H1 (cell line): ENCODE measurements around the gene LOX. TPM values are rescaled to one million over a fixed set of nuclear protein-coding genes. Genes with fewer than 3 reads are reported as not detected.

Experiments used
- CTCF ChIA-PET: fragments of 300-600 bp; sonication (Branson Sonifier 250); formaldehyde crosslinking; loops from one replicate; lab custom pipeline; 2021; ENCODE audit not compliant: partially characterized antibody; lab: Charles Lee
- POLR2A ChIA-PET: fragments of 300-600 bp; sonication (Branson Sonifier 250); formaldehyde crosslinking; loops from one replicate; lab custom pipeline; 2021; ENCODE audit warnings: inconsistent platforms; ENCODE audit not compliant: partially characterized antibody; lab: Charles Lee
- DNase-seq, 2 experiments: peaks; one replicate each; pipeline versions ENCODE4 v3.0.0 to v3.0.0-alpha.2; 2010 to 2022; ENCODE audit warnings: low spot score in 2 of 2, low read depth in 1 of 2, mixed read lengths in 1 of 2
- FAIRE-seq: peaks from 2 replicates; lab custom pipeline; 2011; peaks lifted over from hg19 to GRCh38; lab: Jason Lieb, UNC
- H2AFZ ChIP-seq: 2 replicates; pipeline ENCODE4 v1.8.1; 2012; ENCODE audit warnings: low read length, inconsistent platforms
- H2AK5ac ChIP-seq: 2 replicates; pipeline ENCODE4 v1.6.1; 2013; ENCODE audit warnings: low read depth, low read length
- H2BK120ac ChIP-seq: replicated peaks from 2 replicates; pipeline ENCODE3; 2013; ENCODE audit warnings: low read depth, low read length, inconsistent platforms
- H2BK12ac ChIP-seq: 2 replicates; pipeline ENCODE4 v1.6.1; 2013; ENCODE audit warnings: low read depth, low read length
- H2BK15ac ChIP-seq: 2 replicates; pipeline ENCODE4 v1.6.1; 2013; ENCODE audit warnings: low read length
- H2BK20ac ChIP-seq: 2 replicates; pipeline ENCODE4 v1.6.1; 2013; ENCODE audit warnings: low read length
- H2BK5ac ChIP-seq: 2 replicates; pipeline ENCODE4 v1.6.1; 2013; ENCODE audit warnings: low read depth, low read length
- H3K14ac ChIP-seq: 2 replicates; pipeline ENCODE4 v1.6.1; 2013; ENCODE audit warnings: inconsistent platforms; ENCODE audit not compliant: insufficient read length
- H3K18ac ChIP-seq: 2 replicates; pipeline ENCODE4 v1.6.1; 2013; ENCODE audit warnings: low read length; ENCODE audit errors: extremely low read depth
- H3K23ac ChIP-seq: 2 replicates; pipeline ENCODE4 v1.6.1; 2013; ENCODE audit warnings: inconsistent platforms; ENCODE audit not compliant: insufficient read length
- H3K23me2 ChIP-seq: 2 replicates; pipeline ENCODE4 v1.6.1; 2013; ENCODE audit warnings: low read depth, low read length
- H3K27ac ChIP-seq: 2 replicates; pipeline ENCODE4 v1.6.1; 2011; ENCODE audit warnings: low read depth, low read length, inconsistent platforms
- H3K27me3 ChIP-seq, 4 experiments: replicated peaks in 1 of 4; 1 replicate in 1 of 4; 2 replicates in 3 of 4; pipeline versions ENCODE4 v1.6.1 to v1.8.1; 2011 to 2013; ENCODE audit warnings: low read length in 3 of 4, mild to moderate bottlenecking in 3 of 4, inconsistent platforms in 2 of 4, mixed read lengths in 2 of 4, moderate library complexity in 1 of 4; ENCODE audit not compliant: control insufficient read depth in 3 of 4, insufficient read depth in 3 of 4; ENCODE audit errors: extremely low read depth in 1 of 4
- H3K36me3 ChIP-seq, 4 experiments: 2 replicates each; pipeline versions ENCODE4 v1.6.1 to v1.8.1; 2011 to 2013; ENCODE audit warnings: mild to moderate bottlenecking in 4 of 4, low read length in 3 of 4, moderate library complexity in 2 of 4, control low read depth in 1 of 4, inconsistent platforms in 1 of 4; ENCODE audit not compliant: insufficient read depth in 4 of 4, control insufficient read depth in 2 of 4
- H3K4ac ChIP-seq: replicated peaks from 2 replicates; pipeline ENCODE3; 2013; ENCODE audit warnings: low read length, low read depth, mixed read lengths, inconsistent platforms; ENCODE audit not compliant: insufficient read length
- H3K4me1 ChIP-seq, 4 experiments: replicated peaks in 1 of 4; 1 replicate in 1 of 4; 2 replicates in 3 of 4; pipeline versions ENCODE4 v1.6.1 to v1.8.1; 2011 to 2013; ENCODE audit warnings: low read length in 3 of 4, inconsistent platforms in 2 of 4, mixed read lengths in 1 of 4; ENCODE audit not compliant: insufficient read depth in 4 of 4, control insufficient read depth in 3 of 4
- H3K4me2 ChIP-seq, 2 experiments: 2 replicates each; pipeline versions ENCODE4 v1.6.1 to v1.8.1; 2011 to 2013; ENCODE audit warnings: low read depth in 2 of 2, low read length in 2 of 2, control low read depth in 1 of 2, inconsistent platforms in 1 of 2, mild to moderate bottlenecking in 1 of 2; ENCODE audit not compliant: insufficient read depth in 1 of 2
- H3K4me3 ChIP-seq, 4 experiments: fragments of 200-600, 300-600 bp in 1 of 4; sonication (generic), shearing (Covaris generic), sonication (Bioruptor Twin) in 1 of 4; 2 replicates each; pipeline versions ENCODE4 v1.5.1 to v1.8.1; 2011 to 2016; ENCODE audit warnings: low read length in 4 of 4, low read depth in 3 of 4, control low read depth in 2 of 4, inconsistent platforms in 2 of 4, mild to moderate bottlenecking in 2 of 4, mixed read lengths in 1 of 4, moderate library complexity in 1 of 4; ENCODE audit not compliant: insufficient read depth in 2 of 4; ENCODE audit errors: extremely low read depth in 1 of 4
- H3K56ac ChIP-seq: replicated peaks from 2 replicates; pipeline ENCODE3; 2013; ENCODE audit warnings: low read depth, mild to moderate bottlenecking, mixed read lengths, low read length, inconsistent platforms; ENCODE audit not compliant: insufficient read length
- H3K79me1 ChIP-seq: 2 replicates; pipeline ENCODE4 v1.6.1; 2013; ENCODE audit warnings: low read depth, low read length, control low read depth
- H3K79me2 ChIP-seq, 2 experiments: 2 replicates each; pipeline versions ENCODE4 v1.6.1 to v1.8.1; 2012 to 2013; ENCODE audit warnings: low read length in 2 of 2, mild to moderate bottlenecking in 2 of 2, inconsistent platforms in 1 of 2; ENCODE audit not compliant: insufficient read depth in 2 of 2, control insufficient read depth in 1 of 2
- H3K9ac ChIP-seq, 4 experiments: replicated peaks in 1 of 4; 1 replicate in 1 of 4; 2 replicates in 3 of 4; pipeline versions ENCODE4 v1.6.1 to v1.8.1; 2011 to 2013; ENCODE audit warnings: low read depth in 3 of 4, low read length in 3 of 4, control low read depth in 2 of 4, mild to moderate bottlenecking in 2 of 4, moderate library complexity in 2 of 4, inconsistent platforms in 1 of 4; ENCODE audit errors: extremely low read depth in 1 of 4
- H3K9me3 ChIP-seq, 2 experiments: 2 replicates each; pipeline versions ENCODE4 v1.6.1 to v1.8.1; 2012 to 2013; ENCODE audit warnings: mild to moderate bottlenecking in 2 of 2, moderate library complexity in 2 of 2, control low read depth in 1 of 2, inconsistent platforms in 1 of 2, low read depth in 1 of 2, low read length in 1 of 2, mixed read lengths in 1 of 2; ENCODE audit not compliant: insufficient read depth in 2 of 2
- H4K20me1 ChIP-seq, 2 experiments: replicated peaks in 1 of 2; 2 replicates each; pipeline versions ENCODE3 to v1.8.1; 2011 to 2013; ENCODE audit warnings: inconsistent platforms in 2 of 2, low read length in 2 of 2, mild to moderate bottlenecking in 1 of 2; ENCODE audit not compliant: insufficient read depth in 2 of 2, control insufficient read depth in 1 of 2
- H4K5ac ChIP-seq: 2 replicates; pipeline ENCODE4 v1.6.1; 2013; ENCODE audit warnings: low read length, low read depth, mixed read lengths, inconsistent platforms; ENCODE audit not compliant: insufficient read length
- H4K8ac ChIP-seq: 2 replicates; pipeline ENCODE4 v1.8.0; 2013; ENCODE audit warnings: mild to moderate bottlenecking, moderate library complexity, low read length, inconsistent platforms; ENCODE audit not compliant: insufficient read depth; ENCODE audit errors: extremely low read depth
- H4K91ac ChIP-seq: replicated peaks from 2 replicates; pipeline ENCODE3; 2013; ENCODE audit warnings: low read length, mixed read lengths, inconsistent platforms; ENCODE audit not compliant: insufficient read length
- CBX8 ChIP-seq: fragments of 300-800, 300-1000 bp; sonication (generic); IDR thresholded peaks from 2 replicates; pipeline ENCODE4 v1.7.1; 2016; ENCODE audit warnings: low read depth, low read length, borderline replicate concordance
- CTCF ChIP-seq, 3 experiments: IDR thresholded peaks; 1 replicate in 2 of 3; 2 replicates in 1 of 3; pipeline versions ENCODE4 v1.5.1 to v1.6.1; 2011; ENCODE audit warnings: low read length in 3 of 3, mild to moderate bottlenecking in 3 of 3, inconsistent platforms in 2 of 3, low read depth in 1 of 3, moderate library complexity in 1 of 3; ENCODE audit not compliant: insufficient read depth in 1 of 3; ENCODE audit errors: control extremely low read depth in 1 of 3
- EP300 ChIP-seq, 2 experiments: IDR thresholded peaks; 1 replicate in 1 of 2; 2 replicates in 1 of 2; pipeline ENCODE4 v1.6.1; 2011 to 2012; ENCODE audit warnings: low read depth in 2 of 2, low read length in 2 of 2, mild to moderate bottlenecking in 2 of 2, borderline replicate concordance in 1 of 2, inconsistent platforms in 1 of 2, moderate library complexity in 1 of 2
- GABPA ChIP-seq: IDR thresholded peaks from 2 replicates; pipeline ENCODE4 v1.6.1; 2011; ENCODE audit warnings: mild to moderate bottlenecking, low read length, moderate library complexity, borderline replicate concordance; ENCODE audit not compliant: insufficient read depth
- GTF2F1 ChIP-seq: IDR thresholded peaks from 2 replicates; pipeline ENCODE4 v1.6.1; 2012; ENCODE audit warnings: low read depth, low read length, improper control_type of control experiment, borderline replicate concordance
- KDM5A ChIP-seq: fragments of 200-600 bp; IDR thresholded peaks from 2 replicates; pipeline ENCODE4 v1.7.1; 2012; ENCODE audit warnings: mild to moderate bottlenecking, low read length, inconsistent platforms, mixed read lengths
- PHF8 ChIP-seq: fragments of 200-600 bp; sonication (generic); conservative IDR thresholded peaks from 2 replicates; pipeline ENCODE4 v1.7.1; 2012; ENCODE audit warnings: low read depth, mild to moderate bottlenecking, inconsistent platforms, low read length, moderate library complexity
- POU5F1 ChIP-seq: IDR thresholded peaks from 2 replicates; pipeline ENCODE4 v1.6.1; 2011; ENCODE audit warnings: low read depth, mild to moderate bottlenecking, low read length, moderate library complexity
- SIN3A ChIP-seq, 2 experiments: IDR thresholded peaks in 1 of 2; conservative IDR thresholded peaks in 1 of 2; 2 replicates each; pipeline ENCODE4 v1.6.1; 2011 to 2012; ENCODE audit warnings: low read length in 2 of 2, improper control_type of control experiment in 1 of 2, low read depth in 1 of 2, mild to moderate bottlenecking in 1 of 2
- SIX5 ChIP-seq: IDR thresholded peaks from 2 replicates; pipeline ENCODE4 v1.6.1; 2011; ENCODE audit warnings: mild to moderate bottlenecking, low read depth, low read length
- SRF ChIP-seq: IDR thresholded peaks from 2 replicates; pipeline ENCODE4 v1.6.1; 2011; ENCODE audit warnings: mild to moderate bottlenecking, low read depth, low read length, moderate library complexity
- TAF7 ChIP-seq: optimal IDR thresholded peaks from 2 replicates; pipeline ENCODE3; 2011; ENCODE audit warnings: low read depth, mild to moderate bottlenecking, inconsistent platforms, low read length, moderate library complexity, borderline replicate concordance
- polyA plus RNA-seq, 7 experiments: library from polyadenylated mRNA; depleted of rRNA in 3 of 7; stranded (reverse) in 5 of 7; unstranded in 2 of 7; fragments of >200 nt in 5 of 7; fragments of 200-250 nt in 2 of 7; gene quantifications; 1 replicate in 5 of 7; 2 replicates in 1 of 7; 4 replicates in 1 of 7; pipeline versions ENCODE4 v1.2.1 to v1.2.3, GENCODE V29; 2011 to 2013; ENCODE audit warnings: missing spikeins in 2 of 7, mixed read lengths in 2 of 7
- total RNA-seq: library from RNA; stranded (reverse); fragmentation: NEBNext Ultra II Directional; extraction: Animal tissue kit (Norgen Biotek cat#: 25700); gene quantifications from 2 replicates; pipeline ENCODE4 v1.2.1, GENCODE V29; 2021

The LOX gene
- total and polyA plus RNA-seq, 2 of the 8 experiments (the other 6 are each of a cell fraction or from before 2014, with no cell fraction given), result 1.1 to 2.2 TPM

GRCh38 chr5:122050959-122051358 is 27.1 kb downstream of the LOX start:
- DNase-seq, result no peak
- Histone ChIP-seq H4K8ac (no peak overlapping the region), H3K27me3 (peaks cover 0 to 1% (median 0%) of the 10 kb centered on the region in 4 experiments; a peak in 1 of 7 replicates), H2BK120ac (no peak overlapping the region), H4K20me1 (no peaks in the 10 kb centered on the region), H2AFZ (no peak overlapping the region), H2BK20ac (no peak overlapping the region), H4K91ac (no peak overlapping the region), H3K4me2 (no peak overlapping the region), H3K9me3 (no peaks in the 10 kb centered on the region), H3K4me3 (no peak overlapping the region), H3K36me3 (no peaks in the 10 kb centered on the region), H3K18ac (no peak overlapping the region), H2BK12ac (no peak overlapping the region), H2BK5ac (no peak overlapping the region), H3K4ac (no peak overlapping the region), H2BK15ac (no peak overlapping the region), H3K27ac (no peak overlapping the region), H3K79me1 (no peaks in the 10 kb centered on the region), H3K56ac (no peak overlapping the region), H2AK5ac (no peak overlapping the region), H4K5ac (no peak overlapping the region), H3K79me2 (no peaks in the 10 kb centered on the region), H3K4me1 (no peaks in the 10 kb centered on the region), H3K14ac (no peak overlapping the region), H3K23me2 (no peaks in the 10 kb centered on the region), H3K23ac (no peak overlapping the region), H3K9ac (no peak overlapping the region)
- CTCF ChIA-PET, result interaction anchor here (1.6 kb wide), 1 partner anchor 25 kb away, joined by 8 read pairs; no protein-coding TSS in a partner anchor
- FAIRE-seq, result no peak
- POLR2A ChIA-PET, result no interaction called here
- TF ChIP-seq GABPA (no peak), SIX5 (no peak), SIN3A (conservative IDR thresholded peaks at IDR 0.05 in 1 of 2, IDR thresholded peaks at IDR 0.05 in 1 of 2; ENCODE audit: low read depth in 1 of 2, low read length in 2 of 2) (no peak), CBX8 (no peak), SRF (no peak), TAF7 (no peak), KDM5A (no peak), EP300 (IDR thresholded peaks at IDR 0.05; ENCODE audit: borderline replicate concordance in 1 of 2, low read depth in 2 of 2, low read length in 2 of 2) (no peak), PHF8 (no peak), GTF2F1 (no peak), CTCF (IDR thresholded peaks at IDR 0.05; ENCODE audit: control extremely low read depth in 1 of 3, insufficient read depth in 1 of 3, low read depth in 1 of 3, low read length in 3 of 3) (no peak), POU5F1 (no peak)
